Epithelial cell of prostate (primary cell): ENCODE data around the gene IFIT3.
A peak's percentile ranks its signal among the peaks of the same experiment; 100 is the strongest.

Experiments used
- DNase-seq: peaks from one replicate; pipeline ENCODE4 v3.0.0-alpha.2; 2011; ENCODE audit warnings: low read depth, low spot score
- H3K27ac ChIP-seq: fragments of 450-650 bp; 2 replicates; pipeline ENCODE4 v1.5.1; 2017; ENCODE audit warnings: mild to moderate bottlenecking

IFIT3 gene

GRCh38 chr10:89351412-89351779 lies 23.6 kb downstream of the IFIT3 start:
- peak overlapping the region; percentile 98 for H3K27ac ChIP-seq
- DNase-seq: no peak

DNA sequence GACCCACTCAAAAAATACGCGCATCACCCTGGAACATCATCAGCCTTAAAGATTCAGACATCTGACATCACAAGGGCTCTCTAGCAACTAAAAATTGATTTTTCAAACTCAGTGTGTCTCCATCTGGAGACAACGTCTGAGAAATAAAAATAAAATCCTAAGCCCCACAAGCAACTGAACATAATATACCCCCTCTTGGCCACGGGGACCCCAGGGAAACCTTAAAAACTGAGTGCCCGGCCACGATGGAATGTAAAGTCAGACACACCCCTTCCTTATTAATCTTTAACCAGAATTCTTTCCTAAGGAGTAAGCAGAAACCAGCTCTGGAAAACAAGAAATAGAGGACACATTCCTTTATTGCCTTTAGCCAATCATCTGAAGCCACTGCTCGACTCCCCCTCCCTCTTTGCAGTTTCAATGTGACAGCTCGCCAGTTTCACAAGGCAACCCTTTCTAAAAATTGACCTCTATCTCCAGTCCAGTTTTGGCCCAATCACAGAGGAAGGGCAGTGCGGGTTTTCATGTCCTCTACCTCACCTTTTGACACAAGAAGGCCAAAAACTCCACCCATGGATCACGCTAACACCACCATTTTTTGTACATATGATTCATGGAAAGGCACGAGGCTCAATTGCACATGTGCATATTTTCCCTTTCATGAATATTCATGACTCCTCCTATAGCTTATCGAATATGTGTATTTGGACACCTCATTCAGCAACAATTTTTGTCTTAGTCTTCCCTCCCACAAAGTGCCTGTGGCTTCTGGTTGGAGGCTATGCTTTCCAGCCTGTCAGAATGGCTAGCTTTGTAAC lies 24.2 kb downstream of the IFIT3 start:
- DNase-seq: peak; percentile 88
- peak overlapping the region; percentile 98 for H3K27ac ChIP-seq

GRCh38 chr10:89352802-89353201 lies 25.0 kb downstream of the IFIT3 start:
- H3K27ac ChIP-seq: peak overlapping the region; percentile 98
- DNase-seq: no peak

DNA sequence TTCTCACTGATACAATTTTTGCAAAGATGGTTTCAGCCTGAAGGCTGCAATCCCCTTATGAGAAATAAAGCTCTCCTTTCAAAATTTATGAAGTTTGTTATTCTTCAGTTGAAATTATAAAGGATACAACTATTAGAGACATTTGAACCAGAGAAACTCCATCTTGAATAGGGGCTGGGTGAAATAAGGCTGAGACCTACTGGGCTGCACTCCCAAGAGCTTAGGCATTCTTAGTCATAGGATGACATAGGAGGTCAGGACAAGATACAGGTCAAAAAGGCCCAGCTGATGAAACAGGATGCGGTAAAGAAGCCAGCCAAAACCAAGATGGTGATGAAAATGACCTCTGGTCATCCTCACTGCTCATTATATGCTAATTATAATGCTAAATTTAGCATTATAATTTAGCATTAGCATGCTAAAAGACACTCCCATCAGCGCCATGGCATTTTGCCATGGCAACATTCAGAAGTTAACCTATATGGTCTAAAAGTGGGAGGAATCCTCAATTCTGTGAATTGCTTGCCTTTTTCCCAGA lies 27.7 kb downstream of the IFIT3 start:
- DNase-seq: no peak
- peak overlapping the region; percentile 16 for H3K27ac ChIP-seq

GRCh38 chr10:89357096-89357495 lies 29.3 kb downstream of the IFIT3 start:
- DNase-seq: no peak
- H3K27ac ChIP-seq: no peak overlapping the region

DNA sequence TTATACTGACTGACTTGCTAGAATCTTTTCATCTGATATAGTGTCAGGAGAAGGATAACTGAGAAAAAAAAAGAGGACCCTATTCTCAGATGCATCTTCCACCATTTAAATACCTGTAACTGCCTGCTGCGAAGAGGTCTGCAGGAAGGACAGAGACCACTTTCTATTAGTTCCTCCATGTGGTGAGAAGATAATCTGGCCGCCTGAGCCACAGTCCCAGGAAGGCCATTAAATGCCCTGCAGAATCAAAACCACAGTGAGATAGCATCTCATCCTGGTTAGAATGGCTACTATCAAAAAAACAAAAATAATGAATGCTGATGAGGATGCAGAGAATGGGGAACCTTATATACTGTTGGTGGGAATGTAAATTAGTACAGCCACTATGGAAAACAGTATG lies 30.2 kb downstream of the IFIT3 start:
- DNase-seq: no peak
- H3K27ac ChIP-seq: no peak overlapping the region

GRCh38 chr10:89360157-89360556 lies 32.4 kb downstream of the IFIT3 start:
- no peak overlapping the region for H3K27ac ChIP-seq
- no peak for DNase-seq

GRCh38 chr10:89362929-89363328 lies 35.1 kb downstream of the IFIT3 start:
- no peak for DNase-seq
- no peak overlapping the region for H3K27ac ChIP-seq

- H3K27ac ChIP-seq: no peak overlapping the region
- DNase-seq: no peak
Observed at GRCh38 chr10:89363729-89364442, 36.1 kb downstream of the IFIT3 start.

- H3K27ac ChIP-seq: no peak overlapping the region
Observed at GRCh38 chr10:89364531-89364930, 36.7 kb downstream of the IFIT3 start.

GRCh38 chr10:89367529-89367928 lies 39.7 kb downstream of the IFIT3 start:
- no peak overlapping the region for H3K27ac ChIP-seq
- DNase-seq: no peak

More at GRCh38 chr10:89364531-89364930, 36.7 kb downstream of the IFIT3 start:
- no peak for DNase-seq

DNA sequence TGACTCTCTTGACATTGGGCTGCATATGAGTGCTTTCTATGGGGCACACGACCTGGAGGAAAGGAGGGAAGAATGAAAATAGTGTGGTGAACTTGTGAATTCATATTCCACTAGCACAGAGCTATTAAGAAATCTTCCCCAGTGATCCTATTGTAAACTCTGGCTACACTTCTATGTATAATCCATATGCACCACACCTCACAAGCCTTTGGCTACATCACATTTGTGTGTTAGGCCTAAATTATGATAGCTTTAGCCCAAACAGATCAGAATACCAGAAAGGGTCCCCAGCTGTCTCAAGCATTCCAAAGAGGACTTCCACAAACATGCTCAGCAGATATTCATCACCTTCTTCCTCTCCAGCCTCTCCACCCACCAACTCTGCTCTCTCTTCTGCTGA lies 40.3 kb downstream of the IFIT3 start:
- no peak for DNase-seq
- no peak overlapping the region for H3K27ac ChIP-seq

GRCh38 chr10:89369156-89370105 lies 41.6 kb downstream of the IFIT3 start:
- no peak overlapping the region for H3K27ac ChIP-seq
- DNase-seq: no peak

DNA sequence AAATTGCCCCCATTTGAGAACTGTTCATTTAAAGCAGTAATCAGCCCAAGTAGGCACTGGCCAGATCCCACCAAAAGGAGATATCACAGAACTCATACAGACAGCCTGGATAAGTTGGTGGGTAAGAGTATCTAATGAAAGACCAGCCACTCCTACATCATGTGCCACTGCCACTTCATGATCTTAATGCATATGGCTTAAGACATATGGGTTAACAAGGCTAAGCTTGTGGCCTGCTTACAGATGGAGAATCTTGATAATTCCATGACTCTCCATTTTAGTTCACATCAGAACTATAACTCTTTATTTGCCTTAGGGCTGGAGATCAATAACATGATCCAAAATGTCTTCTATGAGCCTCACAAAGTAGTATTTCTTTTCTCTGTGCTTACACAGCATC lies 43.3 kb downstream of the IFIT3 start:
- DNase-seq: no peak
- no peak overlapping the region for H3K27ac ChIP-seq

GRCh38 chr10:89371987-89372386 lies 44.2 kb downstream of the IFIT3 start:
- no peak overlapping the region for H3K27ac ChIP-seq
- no peak for DNase-seq

DNA sequence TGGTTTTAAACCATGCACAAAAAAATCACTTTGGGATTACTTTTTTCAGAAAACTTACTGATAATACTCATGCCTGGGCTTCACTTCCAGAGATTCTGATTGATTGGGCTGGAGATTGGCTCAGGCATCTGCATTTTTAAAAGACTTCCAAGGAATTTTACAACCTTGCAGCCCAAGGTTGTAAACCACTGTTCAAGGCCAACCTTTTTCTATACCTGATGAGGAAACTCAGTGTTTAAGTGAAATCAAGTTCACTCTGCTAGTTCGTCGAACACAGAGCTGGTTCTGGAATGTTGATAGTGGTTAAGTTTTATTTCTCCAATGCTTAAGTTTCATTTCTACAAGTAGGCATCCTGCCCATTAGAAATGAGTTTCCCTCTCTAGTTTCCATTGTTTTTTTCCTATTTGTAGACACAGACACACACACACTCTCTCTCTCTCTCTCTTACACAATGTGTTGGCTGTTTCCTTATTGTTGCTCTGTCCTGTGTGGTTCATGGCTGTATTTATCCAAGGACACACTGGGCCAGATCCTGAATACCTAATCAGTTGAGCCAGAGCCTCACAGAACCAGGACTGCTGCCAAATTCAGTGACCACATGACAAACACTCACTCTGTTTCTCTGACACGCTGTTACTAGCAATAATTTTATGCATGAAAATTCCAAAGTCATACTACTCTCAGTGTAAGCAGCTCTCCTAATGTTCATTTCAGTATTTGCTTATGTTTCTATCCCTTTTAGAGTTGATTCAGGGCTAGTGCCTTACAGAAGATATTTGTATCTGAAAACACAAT lies 46.3 kb downstream of the IFIT3 start:
- peak overlapping the region; percentile 46 for H3K27ac ChIP-seq

DNA sequence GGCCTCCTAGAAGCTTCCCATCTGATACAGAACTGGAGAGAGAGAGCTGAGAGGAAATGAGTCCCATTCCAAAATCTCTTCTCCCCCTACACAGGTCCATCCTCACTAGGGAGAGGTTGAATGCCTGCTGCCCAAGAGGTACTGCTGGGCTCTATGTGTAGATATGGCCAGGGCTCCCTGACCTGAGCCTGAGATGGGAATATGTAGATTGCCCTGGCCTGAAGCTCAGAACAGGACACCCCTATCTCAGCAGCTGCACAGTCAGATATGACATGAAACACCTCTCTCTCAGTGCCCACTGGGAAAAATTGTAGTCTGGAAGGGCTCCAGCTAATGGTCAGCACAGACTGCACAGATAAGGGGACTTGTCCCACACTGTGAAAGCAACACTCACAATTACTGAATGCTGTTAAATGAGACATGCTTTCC lies 46.9 kb downstream of the IFIT3 start:
- peak overlapping the region; percentile 46 for H3K27ac ChIP-seq
- DNase-seq: no peak

More for the DNA sequence above, 46.3 kb downstream of the IFIT3 start:
- DNase-seq: peak; percentile 87

DNA sequence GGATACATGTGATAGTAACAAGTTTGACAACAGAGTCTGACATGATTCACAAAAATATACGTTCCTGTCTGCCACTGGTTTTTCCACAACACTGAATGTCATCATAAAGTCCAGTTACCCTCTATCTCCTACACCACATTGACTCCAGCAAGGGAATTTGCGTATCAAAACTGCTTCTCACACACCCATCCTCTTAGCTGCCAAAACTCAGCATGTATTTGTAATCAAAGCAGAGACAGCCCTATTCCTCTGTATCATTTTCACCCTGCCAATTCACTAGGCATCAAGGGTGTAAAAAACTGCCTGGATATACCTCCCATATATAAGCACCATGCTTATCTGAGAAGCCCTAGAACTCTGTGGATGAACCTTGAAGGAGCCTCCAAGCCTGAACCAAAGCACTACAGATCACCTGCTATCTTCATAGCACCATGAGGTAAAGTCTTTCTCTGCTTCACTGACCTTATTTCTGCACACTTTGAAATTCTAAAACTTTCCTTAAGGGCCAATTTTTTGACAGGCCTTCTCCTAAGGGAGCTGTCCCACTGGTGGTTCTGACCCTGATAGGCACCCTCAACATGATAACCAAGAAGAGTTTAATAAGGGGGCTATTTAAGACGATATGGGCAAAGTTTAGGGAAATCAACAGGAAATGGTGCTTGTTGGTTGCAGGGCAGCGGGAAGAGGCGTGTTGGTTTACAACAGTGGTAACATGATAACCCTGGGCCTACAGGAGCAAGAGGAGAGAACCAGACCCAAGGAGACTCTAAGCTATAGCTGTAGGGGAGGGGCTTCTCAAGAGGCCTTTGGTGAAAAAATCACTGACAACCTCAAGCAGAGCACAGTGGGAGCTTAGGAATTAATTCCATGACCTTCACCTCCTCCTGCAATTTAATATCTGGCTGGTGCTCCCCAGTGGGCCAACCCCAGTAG lies 50.2 kb downstream of the IFIT3 start, which contains the start of gene IFIT1B:
Gene IFIT1B, plus strand, starts transcription at position 352 of the 933 bp plus-strand sequence. Its CDS starts 80 bp downstream, at position 432.
- no peak for DNase-seq
- H3K27ac ChIP-seq: no peak within 1 kb of the TSS
